HAP-1 (cell line): ENCODE measurements around the gene HOXC4.
A peak's percentile ranks its signal among the peaks of the same experiment; 100 is the strongest.

Experiments
- DNase-seq, 2 experiments: peaks; one replicate each; pipeline ENCODE4 v3.0.0-alpha.2; 2016 to 2020; ENCODE audit warnings: low spot score in 2 of 2
- H3K27me3 ChIP-seq: fragments of 250-450 bp; sonication (Bioruptor Pico); 2 replicates; pipeline ENCODE4 v1.5.1; 2020; ENCODE audit warnings: low read depth, mild to moderate bottlenecking, moderate library complexity
- H3K36me3 ChIP-seq: fragments of 250-450 bp; sonication (Bioruptor Pico); replicated peaks from 2 replicates; pipeline ENCODE4 v1.5.1; 2020; ENCODE audit warnings: mild to moderate bottlenecking
- H3K4me1 ChIP-seq: fragments of 250-450 bp; sonication (Bioruptor Pico); 2 replicates; pipeline ENCODE4 v1.5.1; 2020; ENCODE audit warnings: mild to moderate bottlenecking
- H3K4me3 ChIP-seq: fragments of 250-450 bp; sonication (Bioruptor Pico); 2 replicates; pipeline ENCODE4 v1.5.1; 2020; ENCODE audit warnings: mild to moderate bottlenecking, moderate library complexity
- H3K9me3 ChIP-seq: fragments of 250-450 bp; sonication (Bioruptor Pico); 2 replicates; pipeline ENCODE4 v1.5.1; 2020; ENCODE audit warnings: mild to moderate bottlenecking, moderate library complexity
- in situ Hi-C: fragments of 300-500 bp; cut with MboI; formaldehyde crosslinking; loops from 3 replicates; pipeline ENCODE4 v1.14.3; 2020; ENCODE audit warnings: low sequenced_read_pairs, inconsistent platforms, mixed read lengths

HOXC4 gene

DNA sequence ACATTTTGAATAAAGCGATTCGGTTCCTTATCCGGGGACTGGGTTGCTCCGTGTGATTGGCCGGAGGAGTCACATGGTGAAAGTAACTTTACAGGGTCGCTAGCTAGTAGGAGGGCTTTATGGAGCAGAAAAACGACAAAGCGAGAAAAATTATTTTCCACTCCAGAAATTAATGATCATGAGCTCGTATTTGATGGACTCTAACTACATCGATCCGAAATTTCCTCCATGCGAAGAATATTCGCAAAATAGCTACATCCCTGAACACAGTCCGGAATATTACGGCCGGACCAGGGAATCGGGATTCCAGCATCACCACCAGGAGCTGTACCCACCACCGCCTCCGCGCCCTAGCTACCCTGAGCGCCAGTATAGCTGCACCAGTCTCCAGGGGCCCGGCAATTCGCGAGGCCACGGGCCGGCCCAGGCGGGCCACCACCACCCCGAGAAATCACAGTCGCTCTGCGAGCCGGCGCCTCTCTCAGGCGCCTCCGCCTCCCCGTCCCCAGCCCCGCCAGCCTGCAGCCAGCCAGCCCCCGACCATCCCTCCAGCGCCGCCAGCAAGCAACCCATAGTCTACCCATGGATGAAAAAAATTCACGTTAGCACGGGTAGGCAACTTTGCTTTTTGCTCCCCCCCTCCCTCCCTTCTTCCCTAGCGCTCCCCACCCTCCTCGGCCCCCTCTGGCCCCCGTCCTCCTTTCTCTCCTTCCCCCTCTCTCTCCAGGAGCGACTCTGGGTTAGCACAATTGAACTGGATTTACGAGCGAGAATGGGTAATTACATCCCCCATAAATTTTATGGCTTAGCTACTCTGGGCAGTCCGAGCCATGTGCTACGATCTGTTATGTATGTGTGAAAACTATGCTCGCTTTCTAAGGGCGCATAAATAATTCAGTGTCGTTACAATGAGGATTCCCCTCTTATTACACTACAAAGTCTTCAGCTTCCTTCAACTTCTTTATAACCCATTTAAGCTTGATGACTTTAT is at the start of gene HOXC4:
HOXC4 (plus strand) TSS at position 85 of the 991 bp plus-strand sequence; CDS start at position 173, 88 bp downstream.
- Histone ChIP-seq H3K9me3 (no peaks in the 10 kb centered on the region), H3K27me3 (peaks cover 65% of the 10 kb centered on the region), H3K4me1 (peaks cover 9% of the 10 kb centered on the region), H3K4me3 (no peak within 1 kb of the TSS), H3K36me3 (no peaks in the 10 kb centered on the region)
- peak; percentile 43 to 72 for DNase-seq
- in situ Hi-C loops = no loop called here

DNA sequence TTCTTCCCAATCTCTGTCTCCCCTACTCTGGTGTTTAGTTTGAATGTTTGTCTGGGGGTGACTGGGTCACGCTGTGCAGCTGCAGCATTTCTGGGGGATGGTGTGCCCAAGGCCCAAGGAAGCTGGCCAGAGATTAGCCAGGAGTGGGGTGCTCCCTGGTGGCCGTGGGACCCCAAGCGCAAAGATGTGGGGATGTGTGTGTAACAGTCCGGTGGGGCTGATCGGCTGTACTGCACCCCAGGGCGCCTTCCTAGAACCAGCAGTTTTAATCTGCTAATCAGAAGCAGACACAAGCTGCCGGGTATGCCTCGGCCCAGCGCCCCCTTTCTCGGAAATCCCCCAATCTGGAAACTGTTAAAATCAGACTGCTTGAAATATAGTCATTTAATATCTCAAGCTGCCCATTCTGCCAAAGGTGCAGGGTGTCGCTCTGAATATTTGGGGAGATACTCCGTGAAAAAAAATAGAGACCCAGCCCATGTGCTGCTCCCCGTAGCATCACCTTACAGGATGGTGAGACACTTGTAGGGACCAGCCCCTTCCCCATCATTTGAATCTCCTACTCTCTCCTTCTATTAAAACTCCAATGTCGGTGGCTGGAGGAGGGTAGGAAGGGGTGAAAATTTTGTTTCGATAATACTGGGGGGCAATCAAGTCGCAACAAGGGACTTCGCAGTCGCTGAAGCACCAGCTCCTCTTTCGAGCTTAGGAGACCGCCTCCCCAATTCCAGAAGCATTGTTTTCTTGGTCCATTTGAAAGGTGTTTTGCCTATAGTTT is 49.4 kb upstream of the HOXC4 start:
- in situ Hi-C loops = no loop called here
- Histone ChIP-seq H3K4me3 (no peak overlapping the region), H3K9me3 (no peaks in the 10 kb centered on the region), H3K27me3 (peaks cover 12% of the 10 kb centered on the region), H3K4me1 (peaks cover 8% of the 10 kb centered on the region), H3K36me3 (no peaks in the 10 kb centered on the region)
- DNase-seq = no peak

DNA sequence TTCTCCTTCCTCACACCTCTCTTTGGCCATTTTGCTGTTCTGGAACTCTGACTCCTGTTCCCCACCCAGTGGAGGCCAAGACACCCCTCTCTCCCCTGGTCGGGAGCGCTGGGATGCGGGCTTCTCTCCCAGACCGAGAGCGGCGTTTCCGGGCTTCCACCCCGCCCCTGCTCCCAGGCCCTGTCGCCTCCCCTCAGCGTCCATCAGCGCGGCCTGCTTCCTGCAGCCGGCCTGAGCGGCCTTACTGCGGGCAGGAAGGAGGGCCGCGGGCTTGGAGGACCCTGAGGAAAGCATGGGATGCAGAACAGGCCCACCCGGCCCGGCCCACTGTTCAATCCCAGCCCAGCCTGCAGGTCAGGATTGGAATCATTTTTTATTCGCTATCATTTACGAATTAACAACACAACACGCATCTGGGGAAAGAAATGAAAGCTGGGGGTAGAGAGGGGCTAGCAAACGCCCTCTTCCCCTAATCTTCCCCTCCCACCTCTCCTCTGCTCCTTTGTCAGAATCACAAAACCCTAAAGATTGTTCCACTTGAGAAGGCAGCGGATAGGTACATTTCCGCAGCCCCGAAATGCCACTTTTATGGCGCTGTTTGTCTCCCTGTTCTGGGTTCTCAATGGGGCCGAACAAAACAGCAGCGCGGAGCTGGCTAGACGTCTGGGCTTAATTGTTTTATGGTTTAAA is 48.6 kb upstream of the HOXC4 start:
- Histone ChIP-seq H3K36me3 (no peaks in the 10 kb centered on the region), H3K4me1 (peaks cover 13% of the 10 kb centered on the region), H3K27me3 (peaks cover 8% of the 10 kb centered on the region), H3K4me3 (no peak overlapping the region), H3K9me3 (no peaks in the 10 kb centered on the region)
- in situ Hi-C loops = loop anchor here (5.0 kb wide), 1 partner anchor 197 kb away; no protein-coding TSS in a partner anchor
- DNase-seq = no peak

DNA sequence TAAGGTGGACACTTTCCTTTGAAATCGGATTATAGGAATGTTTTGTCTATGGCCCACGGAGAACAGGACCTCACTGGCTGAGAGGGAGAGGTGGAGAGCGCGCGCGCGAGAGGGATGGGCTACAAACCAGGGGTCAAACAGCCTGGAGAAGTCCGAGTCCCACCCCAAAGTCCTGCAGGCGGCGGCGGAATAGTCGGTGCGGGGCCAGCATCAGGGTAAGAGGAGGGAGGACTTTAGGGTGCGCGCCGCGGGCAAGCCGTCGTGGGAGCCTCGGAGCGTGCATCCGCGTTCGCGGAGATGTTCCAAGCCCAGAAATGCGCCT is 48.1 kb upstream of the HOXC4 start:
- Histone ChIP-seq H3K27me3 (peaks cover 5% of the 10 kb centered on the region; the same call in 1 of the 2 replicates), H3K4me3 (peak overlapping the region; percentile 6), H3K9me3 (no peaks in the 10 kb centered on the region), H3K4me1 (peaks cover 16% of the 10 kb centered on the region), H3K36me3 (no peaks in the 10 kb centered on the region)
- in situ Hi-C loops = loop anchor here (5.0 kb wide), 1 partner anchor 197 kb away; no protein-coding TSS in a partner anchor
- peak in 1 of 2 experiments; percentile 50 for DNase-seq

DNA sequence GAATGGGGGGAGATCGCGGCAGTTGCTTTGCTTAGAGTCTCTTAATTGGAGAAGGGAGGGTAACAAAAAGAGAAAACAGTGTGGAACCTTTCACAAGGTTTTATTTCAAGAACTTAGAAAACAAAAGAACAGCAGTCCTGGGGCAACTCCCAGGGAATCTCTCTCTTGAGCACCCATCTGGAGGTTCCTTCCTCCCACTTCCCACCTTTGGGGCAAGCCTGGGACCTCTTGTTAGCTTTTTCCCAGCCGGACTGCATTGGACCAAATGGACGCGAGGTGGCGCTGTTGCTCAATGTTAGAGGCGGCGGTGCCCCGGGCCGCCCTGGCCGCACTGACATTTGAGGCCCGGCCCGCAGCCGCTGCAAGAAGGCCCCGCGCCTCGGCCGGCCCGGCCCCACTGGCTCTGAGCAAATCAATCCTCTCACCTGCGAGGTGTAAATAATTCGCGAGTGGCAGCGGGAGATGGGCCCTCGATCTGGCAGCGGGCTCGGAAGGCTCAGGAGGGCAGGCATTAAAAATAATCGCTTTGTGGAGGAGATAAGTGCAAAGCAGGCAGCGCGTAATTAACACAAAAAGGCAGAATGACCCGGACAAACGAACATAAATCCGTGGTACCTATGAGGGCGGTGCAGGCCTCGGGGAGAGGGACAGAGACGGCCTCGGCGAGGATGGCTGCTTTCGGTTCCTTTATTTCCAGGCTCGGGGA is 47.6 kb upstream of the HOXC4 start:
- Histone ChIP-seq H3K4me1 (peaks cover 16% of the 10 kb centered on the region), H3K36me3 (no peaks in the 10 kb centered on the region), H3K27me3 (peaks cover 2% of the 10 kb centered on the region; the same call in 1 of the 2 replicates), H3K9me3 (no peaks in the 10 kb centered on the region), H3K4me3 (peak overlapping the region; percentile 6)
- DNase-seq = peak; percentile 72 to 94
- in situ Hi-C loops = loop anchor here (5.0 kb wide), 1 partner anchor 196 kb away; no protein-coding TSS in a partner anchor

DNA sequence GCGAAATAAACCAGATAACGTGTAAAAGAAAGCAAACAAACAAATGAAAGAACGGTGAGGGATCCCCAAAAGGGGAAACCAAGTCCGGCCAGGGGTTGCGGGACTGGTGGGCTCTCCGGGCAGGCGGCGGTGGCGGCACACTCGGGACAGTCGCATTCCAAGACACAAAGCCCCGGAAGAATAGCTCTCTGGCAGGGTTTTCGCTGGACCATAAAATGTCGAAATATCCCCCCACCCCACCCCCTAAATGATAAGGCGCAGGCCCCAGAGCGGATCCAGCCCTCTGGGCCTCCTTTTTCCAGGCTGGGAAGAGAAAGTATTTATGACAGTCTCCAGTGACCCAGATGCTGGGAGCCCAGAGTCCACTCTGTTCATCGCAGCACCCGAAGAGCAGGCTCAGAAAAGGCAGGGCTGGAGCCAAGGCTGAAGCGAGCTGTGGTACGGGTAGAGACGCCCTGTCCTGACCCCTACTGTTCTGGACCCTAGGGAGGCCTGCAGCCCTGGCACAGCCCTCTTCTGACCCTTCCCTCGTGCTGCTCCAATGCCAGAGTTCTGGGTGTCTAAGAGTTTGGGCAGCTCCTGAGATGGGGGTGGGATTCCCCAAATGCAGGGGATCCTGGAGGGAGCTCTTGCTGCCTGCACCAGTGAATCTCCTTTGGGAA is 46.9 kb upstream of the HOXC4 start:
- in situ Hi-C loops = loop anchor here (5.0 kb wide), 1 partner anchor 196 kb away; no protein-coding TSS in a partner anchor
- no peak for DNase-seq
- Histone ChIP-seq H3K4me3 (no peak overlapping the region), H3K27me3 (no peaks in the 10 kb centered on the region), H3K36me3 (no peaks in the 10 kb centered on the region), H3K9me3 (no peaks in the 10 kb centered on the region), H3K4me1 (peaks cover 21% of the 10 kb centered on the region)

DNA sequence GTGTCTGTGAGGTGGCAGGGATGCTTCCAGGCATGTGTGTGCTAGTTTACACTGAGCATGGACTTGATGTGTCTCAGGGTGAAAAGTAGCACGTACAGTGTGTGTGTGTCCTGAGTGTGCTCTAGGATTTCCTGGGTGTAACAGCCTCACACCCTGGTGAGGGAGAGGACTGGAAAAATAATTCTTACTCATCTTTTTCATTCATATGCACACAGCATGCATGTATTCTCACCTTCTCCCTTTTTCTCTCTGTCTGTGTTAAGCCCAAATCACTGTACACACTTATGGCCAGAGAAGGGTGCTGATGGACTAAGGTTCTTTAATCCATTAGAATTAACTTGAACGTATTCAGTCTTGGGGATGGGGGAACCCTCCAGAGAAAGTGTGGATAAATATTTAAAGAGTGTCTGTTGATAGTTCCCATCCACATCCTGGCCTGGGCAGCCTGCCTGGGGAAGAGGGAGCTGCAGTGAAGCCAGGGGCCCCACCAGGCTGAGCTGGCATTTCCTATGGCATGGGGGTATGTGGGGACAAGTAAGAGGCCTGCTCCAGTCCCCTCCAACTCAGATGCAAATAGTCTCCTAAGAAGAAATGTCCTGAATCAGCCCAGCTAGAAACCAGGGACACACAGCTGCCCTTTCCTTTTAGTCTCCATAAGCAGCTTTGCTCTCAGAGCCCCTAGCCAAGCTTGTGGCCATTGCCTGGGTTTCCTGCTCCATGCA is 45.9 kb upstream of the HOXC4 start:
- in situ Hi-C loops = loop anchor here (5.0 kb wide), 1 partner anchor 195 kb away; no protein-coding TSS in a partner anchor
- Histone ChIP-seq H3K36me3 (no peaks in the 10 kb centered on the region), H3K27me3 (no peaks in the 10 kb centered on the region), H3K9me3 (no peaks in the 10 kb centered on the region), H3K4me1 (peaks cover 21% of the 10 kb centered on the region), H3K4me3 (no peak overlapping the region)
- no peak for DNase-seq

DNA sequence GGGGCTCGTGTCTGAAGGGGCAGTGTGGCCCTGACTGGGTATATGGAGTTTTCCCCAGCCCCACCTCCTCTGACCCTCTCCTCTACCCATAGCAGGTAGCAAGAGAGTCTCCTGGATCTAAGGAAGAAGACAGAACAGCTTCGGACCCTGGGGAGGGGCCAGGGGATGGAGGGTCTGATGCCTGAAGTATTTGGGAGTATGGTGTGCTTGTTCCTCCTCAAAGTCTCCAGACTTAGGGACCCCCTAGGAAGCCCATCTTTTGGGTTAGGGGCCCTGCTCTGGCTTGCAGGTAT is 45.4 kb upstream of the HOXC4 start:
- Histone ChIP-seq H3K27me3 (no peaks in the 10 kb centered on the region), H3K36me3 (no peaks in the 10 kb centered on the region), H3K4me1 (peaks cover 21% of the 10 kb centered on the region), H3K4me3 (no peak overlapping the region), H3K9me3 (no peaks in the 10 kb centered on the region)
- DNase-seq = no peak
- in situ Hi-C loops = loop anchor here (5.0 kb wide), 1 partner anchor 194 kb away; no protein-coding TSS in a partner anchor

DNA sequence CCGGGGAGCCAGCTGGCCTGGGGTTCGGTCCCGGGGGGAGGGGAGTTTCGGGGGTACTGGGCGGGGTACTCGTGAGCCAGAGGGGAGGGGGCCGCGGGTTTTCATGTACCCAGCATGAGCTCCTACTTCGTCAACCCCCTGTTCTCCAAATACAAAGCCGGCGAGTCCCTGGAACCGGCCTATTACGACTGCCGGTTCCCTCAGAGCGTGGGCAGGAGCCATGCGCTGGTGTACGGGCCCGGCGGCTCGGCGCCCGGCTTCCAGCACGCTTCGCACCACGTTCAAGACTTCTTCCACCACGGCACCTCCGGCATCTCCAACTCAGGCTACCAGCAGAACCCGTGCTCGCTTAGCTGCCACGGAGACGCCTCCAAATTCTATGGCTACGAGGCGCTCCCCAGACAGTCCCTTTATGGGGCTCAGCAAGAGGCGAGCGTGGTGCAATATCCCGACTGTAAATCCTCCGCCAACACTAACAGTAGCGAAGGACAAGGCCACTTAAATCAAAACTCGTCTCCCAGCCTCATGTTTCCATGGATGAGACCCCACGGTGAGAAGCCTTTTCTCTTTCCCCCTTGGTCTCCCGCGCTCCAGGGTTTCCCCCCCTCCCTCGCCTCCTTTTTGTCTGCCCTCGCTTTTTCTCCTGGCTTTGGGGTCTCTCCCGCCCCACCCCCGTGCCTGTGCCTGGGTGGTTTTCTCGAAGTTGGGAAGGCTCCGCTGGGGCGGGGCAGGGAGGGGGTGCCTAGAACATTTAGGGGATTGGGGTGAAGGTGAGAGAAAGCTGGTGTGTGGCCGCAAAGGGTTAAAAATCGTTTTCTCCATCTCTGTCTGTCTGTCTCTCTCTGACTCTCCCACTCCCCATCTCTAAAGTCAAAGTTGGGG is 44.2 kb upstream of the HOXC4 start:
- Histone ChIP-seq H3K36me3 (no peaks in the 10 kb centered on the region), H3K4me3 (peak overlapping the region; percentile 45), H3K27me3 (no peaks in the 10 kb centered on the region), H3K4me1 (peaks cover 21% of the 10 kb centered on the region), H3K9me3 (no peaks in the 10 kb centered on the region)
- in situ Hi-C loops = loop anchor here (5.0 kb wide), 1 partner anchor 193 kb away; no protein-coding TSS in a partner anchor
- peak in 1 of 2 experiments; percentile 52 for DNase-seq

DNA sequence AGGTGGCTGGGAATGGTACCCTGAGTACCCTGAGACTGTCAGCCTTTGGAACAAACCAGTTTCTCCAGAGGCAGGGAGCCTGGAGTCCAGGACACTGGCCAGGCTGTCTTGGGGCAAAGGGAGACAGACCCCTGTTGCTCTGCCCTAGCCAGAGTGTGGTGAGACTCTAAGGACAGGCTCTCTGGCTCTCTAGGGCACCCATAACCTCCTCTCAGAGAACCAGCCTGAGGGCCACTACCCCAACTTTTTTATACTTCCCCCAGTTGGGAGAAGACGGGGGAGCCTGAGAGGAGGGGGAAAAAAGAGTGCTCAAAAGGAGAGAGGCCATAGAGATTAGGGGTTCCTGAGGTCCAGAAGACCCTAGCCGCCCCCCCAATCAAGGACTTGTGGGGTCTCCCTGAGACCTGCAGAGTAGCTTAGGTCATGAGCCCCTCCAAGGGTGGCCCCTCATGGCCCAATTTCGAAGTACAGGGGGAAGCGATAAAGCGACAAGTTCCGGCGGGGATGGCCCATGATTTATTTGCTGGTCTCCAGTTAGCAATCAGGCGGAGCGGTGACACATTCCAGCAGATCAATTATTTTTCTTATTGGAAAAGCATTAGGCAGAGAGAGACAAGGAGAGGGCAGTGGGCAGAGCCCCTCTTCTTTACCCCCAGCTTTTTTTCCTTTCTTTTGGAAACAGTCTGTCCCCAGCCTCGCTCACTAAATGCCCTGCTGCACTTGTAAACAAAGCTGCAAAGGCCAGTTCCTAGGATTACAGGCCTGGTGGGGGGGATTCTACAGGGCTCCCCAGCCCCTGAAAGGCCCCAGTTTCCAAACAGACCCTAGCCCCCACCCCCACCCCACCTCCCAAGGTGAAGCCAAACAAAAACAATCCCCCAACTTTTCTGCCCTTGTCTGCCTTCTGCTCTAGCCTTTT is 43.3 kb upstream of the HOXC4 start:
- H3K27me3 ChIP-seq = no peaks in the 10 kb centered on the region
- in situ Hi-C loops = no loop called here
- H3K9me3 ChIP-seq = no peaks in the 10 kb centered on the region
- H3K4me3 ChIP-seq = peak overlapping the region; percentile 45
- no peak for DNase-seq
- peaks cover 19% of the 10 kb centered on the region for H3K4me1 ChIP-seq
- no peaks in the 10 kb centered on the region for H3K36me3 ChIP-seq
